ENCODE measurements around the gene GLCCI1.
"Not testable (repeated sequence)": the region's sequence is repeated elsewhere in the genome, so short reads cannot be mapped to it uniquely, and the experiment has no call there.

The GLCCI1 gene

DNA sequence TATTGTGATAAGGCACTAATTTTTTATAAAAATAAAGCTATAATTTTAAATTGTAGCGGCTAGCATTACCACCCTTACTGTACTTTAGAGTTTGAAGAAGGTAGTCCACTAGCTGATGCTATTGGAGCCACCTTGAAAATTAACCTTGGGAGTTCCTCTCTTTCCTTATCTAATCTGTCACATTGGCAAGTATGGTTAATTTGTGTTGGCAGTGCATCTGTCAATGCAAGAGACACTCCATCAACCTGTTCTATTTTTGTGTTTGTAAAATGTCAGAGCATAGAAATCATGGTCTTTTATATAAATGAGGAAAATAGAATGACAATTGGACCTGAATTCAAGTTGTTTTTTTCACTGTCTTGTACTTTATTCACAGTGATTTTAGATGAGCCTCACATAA, 20.5 kb downstream of the GLCCI1 start:
- DNase-seq (ENCODE audit: low read depth in 2 of 2, low spot score in 1 of 2), result no peak

GRCh38 chr7:7989616-7990440, 21.2 kb downstream of the GLCCI1 start:
- no peak for DNase-seq (ENCODE audit: low read depth in 2 of 2, low spot score in 1 of 2)

DNA sequence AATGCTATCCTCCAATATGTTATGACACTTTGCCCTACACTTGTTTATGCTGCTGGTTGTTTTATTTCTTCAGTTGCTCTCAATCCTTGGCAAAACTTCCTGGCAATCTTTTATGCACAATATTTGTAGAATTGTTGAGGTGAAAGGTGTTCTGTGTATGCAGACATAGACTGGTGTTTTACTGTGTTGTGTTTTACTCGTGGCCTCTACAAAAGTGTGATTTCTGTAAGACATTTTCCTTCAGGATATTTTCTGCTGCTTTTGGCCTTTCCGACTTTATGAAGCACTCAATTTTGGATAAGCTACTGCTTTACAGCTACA, 21.8 kb downstream of the GLCCI1 start:
- no peak for DNase-seq (ENCODE audit: low read depth in 2 of 2, low spot score in 1 of 2)

DNA sequence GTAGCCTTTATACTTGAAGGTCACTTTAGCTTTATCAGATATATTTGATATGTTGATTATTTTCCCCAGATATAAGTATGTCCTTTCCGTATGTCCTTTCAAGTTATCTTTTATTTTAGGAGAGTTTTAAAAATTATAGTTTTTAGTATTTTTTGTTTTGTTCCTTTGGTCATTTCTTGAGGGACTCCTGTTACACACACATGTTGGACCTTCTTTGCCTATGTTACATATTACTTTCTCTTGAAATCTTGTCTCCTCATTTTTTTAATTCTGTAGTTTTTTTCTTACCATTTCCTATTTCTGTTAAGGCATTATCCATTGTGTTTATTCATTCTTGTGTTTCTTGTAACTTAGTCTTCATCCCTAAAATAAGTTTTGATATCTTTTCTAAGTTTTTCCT, 23.9 kb downstream of the GLCCI1 start:
- no peak for DNase-seq (ENCODE audit: low read depth in 2 of 2, low spot score in 1 of 2)

- not testable (repeated sequence) for DNase-seq (ENCODE audit: low read depth in 2 of 2, low spot score in 1 of 2)
Measured at GRCh38 chr7:7995348-7995747, 26.8 kb downstream of the GLCCI1 start.

DNA sequence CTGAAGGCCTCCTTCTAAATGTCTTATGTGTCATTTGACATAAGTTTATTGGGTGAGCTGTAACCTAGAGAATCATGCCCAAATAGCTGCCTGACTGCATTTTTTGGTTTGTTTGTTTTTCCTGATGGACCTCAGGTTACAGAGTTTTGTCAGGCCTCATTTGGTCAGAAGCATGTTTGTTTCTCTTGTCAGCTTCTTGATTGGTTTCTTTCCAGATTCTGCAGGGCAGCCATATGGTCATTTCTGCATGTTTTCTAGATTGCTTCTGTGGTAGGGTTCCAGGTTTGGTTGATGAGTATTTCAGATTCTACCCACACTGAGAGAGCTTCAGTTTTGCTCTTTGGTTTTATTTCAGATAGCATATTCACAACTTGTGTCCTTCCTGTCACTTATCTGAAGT, 28.0 kb downstream of the GLCCI1 start:
- DNase-seq (ENCODE audit: low read depth in 2 of 2, low spot score in 1 of 2), result no peak

DNA sequence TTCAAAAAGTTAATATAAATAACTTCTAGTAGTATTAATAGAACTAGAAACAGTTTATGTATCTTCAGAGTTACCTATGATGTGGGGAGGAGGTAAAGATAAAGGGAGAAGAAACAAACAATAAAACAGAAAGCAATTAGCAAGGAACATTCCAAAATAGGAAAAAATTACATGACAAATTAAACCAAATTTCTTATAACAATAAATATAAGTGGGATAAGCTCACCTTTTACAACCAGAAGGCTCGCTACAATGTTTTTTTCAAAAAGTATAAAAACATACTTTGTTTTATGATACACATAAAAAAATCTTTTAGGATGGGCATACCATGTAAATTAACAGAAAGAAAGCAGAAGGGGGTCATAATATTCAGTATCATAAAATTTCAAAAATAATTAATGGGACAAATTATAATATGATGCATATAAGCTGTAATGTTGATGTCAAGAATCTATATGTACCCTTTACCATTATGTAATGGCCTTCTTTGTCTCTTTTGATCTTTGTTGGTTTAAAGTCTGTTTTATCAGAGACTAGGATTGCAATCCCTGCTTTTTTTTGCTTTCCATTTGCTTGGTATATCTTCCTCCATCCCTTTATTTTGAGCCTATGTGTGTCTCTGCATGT, 31.8 kb downstream of the GLCCI1 start:
- no peak for DNase-seq (ENCODE audit: low read depth in 2 of 2, low spot score in 1 of 2)

GRCh38 chr7:8003077-8003476, 34.5 kb downstream of the GLCCI1 start:
- DNase-seq (ENCODE audit: low read depth in 2 of 2, low spot score in 1 of 2), result no peak

- no peak for DNase-seq (ENCODE audit: low read depth in 2 of 2, low spot score in 1 of 2)
Measured at GRCh38 chr7:8005279-8005678, 36.7 kb downstream of the GLCCI1 start.

GRCh38 chr7:8014399-8014798, 45.8 kb downstream of the GLCCI1 start:
- DNase-seq (ENCODE audit: low read depth in 2 of 2, low spot score in 1 of 2), result no peak

GRCh38 chr7:8015100-8015745, 46.6 kb downstream of the GLCCI1 start:
- DNase-seq (ENCODE audit: low read depth in 2 of 2, low spot score in 1 of 2), result no peak

DNA sequence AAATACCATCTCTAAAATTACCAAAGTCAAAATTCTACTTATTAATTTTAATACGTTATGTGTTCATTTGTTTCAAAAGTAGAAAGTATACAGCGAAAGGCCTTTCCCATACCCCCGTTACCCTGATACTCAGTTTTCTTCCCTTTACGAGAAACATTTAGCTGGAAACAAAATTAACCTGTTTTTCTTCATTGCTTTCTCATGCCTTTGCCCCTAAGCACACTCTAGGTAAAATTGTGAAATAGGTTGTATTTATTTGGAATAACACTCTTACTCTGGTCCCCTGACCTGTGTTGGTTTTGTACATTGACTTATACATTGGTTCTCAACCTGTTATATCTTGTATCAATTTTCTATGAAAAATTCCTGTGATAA, 47.1 kb downstream of the GLCCI1 start:
- DNase-seq (ENCODE audit: low read depth in 2 of 2, low spot score in 1 of 2), result no peak

DNA sequence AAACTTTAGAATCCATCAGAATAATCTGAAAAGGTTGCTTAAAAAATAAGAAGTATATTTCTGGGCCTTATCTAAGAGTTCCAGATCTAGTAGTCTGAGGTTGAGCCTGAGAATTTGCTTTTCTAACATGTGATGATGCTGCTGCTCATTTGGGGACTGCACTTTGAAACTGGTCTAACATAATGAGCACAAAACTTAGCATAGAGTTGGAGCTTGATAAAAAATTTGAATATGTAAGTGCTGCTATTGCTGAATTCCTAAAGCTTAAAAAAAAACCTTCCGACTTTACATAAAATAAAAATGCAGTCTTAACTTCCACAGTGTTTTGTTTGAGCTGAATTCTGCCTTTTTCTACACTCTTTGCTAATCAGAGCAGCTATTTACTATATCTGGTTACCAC, 48.8 kb downstream of the GLCCI1 start:
- no peak for DNase-seq (ENCODE audit: low read depth in 2 of 2, low spot score in 1 of 2)

GRCh38 chr7:8018961-8019360, 50.4 kb downstream of the GLCCI1 start:
- no peak for DNase-seq (ENCODE audit: low read depth in 2 of 2, low spot score in 1 of 2)

GRCh38 chr7:8022628-8023027, 54.0 kb downstream of the GLCCI1 start:
- no peak for DNase-seq (ENCODE audit: low read depth in 2 of 2, low spot score in 1 of 2)

DNA sequence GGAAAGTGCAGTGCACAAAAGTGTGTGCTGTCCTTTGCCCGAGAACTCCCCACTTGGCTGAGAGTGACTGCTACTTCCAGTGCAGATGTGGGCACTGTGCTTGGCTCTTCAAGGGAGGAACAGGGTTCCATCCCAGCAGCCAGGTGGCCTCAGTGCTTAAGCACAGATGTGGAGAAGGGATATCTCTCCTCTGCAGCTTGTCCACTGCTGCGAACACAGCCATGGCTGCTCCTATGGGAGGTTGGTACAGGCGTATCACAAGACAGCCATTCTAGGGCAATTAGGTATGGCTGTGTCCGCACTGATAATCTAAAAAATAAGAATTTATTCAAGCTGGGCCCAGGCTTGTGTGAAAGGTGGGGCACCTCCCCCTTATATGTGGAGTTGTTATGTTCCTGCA, 66.6 kb downstream of the GLCCI1 start:
- DNase-seq (ENCODE audit: low read depth in 2 of 2, low spot score in 1 of 2), result no peak

DNA sequence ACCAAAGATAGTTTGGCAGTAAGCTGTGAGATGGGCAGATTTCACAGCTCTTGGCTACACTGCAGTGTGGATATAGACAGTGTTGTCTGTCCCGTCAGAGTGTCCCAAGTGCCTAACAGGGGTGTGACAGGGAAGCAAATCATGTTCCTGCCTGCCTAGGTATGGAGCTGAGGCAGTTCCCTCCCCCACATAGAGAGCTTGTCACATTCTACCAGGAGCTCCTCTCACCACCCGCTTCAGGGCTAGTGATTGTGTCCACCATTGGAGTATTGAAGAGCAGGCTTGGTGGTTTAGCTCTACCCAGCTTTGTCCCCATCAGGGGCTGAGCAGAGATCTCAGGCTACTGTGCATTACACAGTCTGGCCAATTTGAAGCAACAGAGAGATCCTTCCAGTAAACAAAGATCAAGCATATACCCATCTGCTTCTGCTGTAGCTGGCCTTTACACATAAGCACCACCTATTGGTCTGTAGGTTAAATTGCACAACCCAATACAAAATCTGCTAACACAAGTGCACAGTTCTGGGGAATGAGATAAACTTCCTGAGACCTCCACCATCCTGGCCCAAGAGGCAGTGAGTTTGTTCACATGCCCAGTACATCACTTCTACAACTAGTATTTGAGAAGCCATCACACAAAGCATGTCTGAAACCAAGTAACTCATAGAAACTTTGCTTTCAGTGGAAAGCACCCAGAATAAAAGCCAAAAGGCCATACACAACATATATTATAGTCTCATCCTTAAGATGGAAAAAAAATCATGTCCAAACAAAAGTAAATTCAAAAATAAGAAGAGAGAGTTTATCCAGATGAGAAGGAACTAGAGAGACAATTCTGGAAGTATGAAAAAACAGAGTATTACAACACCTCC, 67.3 kb downstream of the GLCCI1 start:
- DNase-seq (ENCODE audit: low read depth in 2 of 2, low spot score in 1 of 2), result no peak

- no peak for DNase-seq (ENCODE audit: low read depth in 2 of 2, low spot score in 1 of 2)
Measured at GRCh38 chr7:8037151-8037550, 68.6 kb downstream of the GLCCI1 start.

DNA sequence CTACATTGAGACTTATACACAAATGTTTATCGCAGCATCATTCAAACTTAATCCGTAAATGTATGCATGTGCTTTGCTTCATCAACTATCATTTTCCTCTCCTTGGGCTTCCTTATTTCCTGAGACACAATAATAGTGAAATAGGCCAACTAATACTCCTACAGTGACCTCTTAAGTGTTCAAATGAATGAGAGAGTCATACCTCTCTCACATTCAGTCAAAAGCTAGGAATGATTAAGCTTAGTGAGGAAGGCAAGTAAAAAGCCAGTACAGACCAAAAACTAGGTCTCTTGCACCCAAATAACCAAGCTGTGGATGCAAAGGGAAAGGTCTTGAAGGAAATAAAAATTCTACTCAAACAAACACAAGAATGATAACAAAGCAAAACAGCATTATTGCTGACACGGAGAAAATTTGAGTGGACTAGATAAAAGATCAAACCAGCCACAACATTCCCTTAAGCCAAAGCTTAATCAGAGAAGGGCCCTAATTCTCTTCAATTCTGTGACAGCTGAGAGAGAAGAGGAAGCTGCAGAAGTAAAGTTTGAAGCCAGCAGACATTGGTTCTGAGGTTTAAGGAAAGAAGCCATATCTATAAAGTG, 72.3 kb downstream of the GLCCI1 start:
- DNase-seq (ENCODE audit: low read depth in 2 of 2, low spot score in 1 of 2), result no peak

GRCh38 chr7:8042796-8043535, 74.4 kb downstream of the GLCCI1 start:
- DNase-seq (ENCODE audit: low read depth in 2 of 2, low spot score in 1 of 2), result no peak

All from stimulated activated CD8-positive, alpha-beta memory T cell treated with anti-CD3 and anti-CD28 coated beads, Interleukin-4, amount 100 ng/mL, for 1 hour (primary cell).